MM.1S (cell line): ENCODE measurements around the gene HYI.

ENCODE experiments used
- CTCF ChIP-seq: fragments of 300-600 bp; sonication (generic); IDR thresholded peaks from 2 replicates; pipeline ENCODE4 v1.5.1; 2016; ENCODE audit warnings: antibody characterized with exemption, low read length, mixed read lengths
- EZH2 ChIP-seq: fragments of 300-600 bp; sonication (generic); optimal IDR thresholded peaks from 2 replicates; pipeline ENCODE3; 2017; ENCODE audit warnings: low read depth, mild to moderate bottlenecking, antibody characterized with exemption, low read length, mixed read lengths
- EZH2phosphoT487 ChIP-seq: fragments of 300-600 bp; sonication (generic); IDR thresholded peaks from 2 replicates; pipeline ENCODE4 v1.6.1; 2018; ENCODE audit warnings: antibody characterized with exemption, low read length

- TF ChIP-seq EZH2 (no peak), CTCF (no peak), EZH2phosphoT487 (no peak)
Measured at GRCh38 chr1:43440358-43440757, 13.4 kb downstream of the HYI start.
